MM.1S (cell line): ENCODE results near the gene DMRTB1.

ENCODE experiments used
- EZH2 ChIP-seq: fragments of 300-600 bp; sonication (generic); optimal IDR thresholded peaks from 2 replicates; pipeline ENCODE3; 2017; ENCODE audit warnings: low read depth, mild to moderate bottlenecking, antibody characterized with exemption, low read length, mixed read lengths
- EZH2phosphoT487 ChIP-seq: fragments of 300-600 bp; sonication (generic); IDR thresholded peaks from 2 replicates; pipeline ENCODE4 v1.6.1; 2018; ENCODE audit warnings: antibody characterized with exemption, low read length
- TF ChIP-seq, protein P1 (sequence below): fragments of 300-600 bp; sonication (generic); IDR thresholded peaks from 2 replicates; pipeline ENCODE4 v1.5.1; 2016; ENCODE audit warnings: antibody characterized with exemption, low read length, mixed read lengths

- TF ChIP-seq, protein P1, sequence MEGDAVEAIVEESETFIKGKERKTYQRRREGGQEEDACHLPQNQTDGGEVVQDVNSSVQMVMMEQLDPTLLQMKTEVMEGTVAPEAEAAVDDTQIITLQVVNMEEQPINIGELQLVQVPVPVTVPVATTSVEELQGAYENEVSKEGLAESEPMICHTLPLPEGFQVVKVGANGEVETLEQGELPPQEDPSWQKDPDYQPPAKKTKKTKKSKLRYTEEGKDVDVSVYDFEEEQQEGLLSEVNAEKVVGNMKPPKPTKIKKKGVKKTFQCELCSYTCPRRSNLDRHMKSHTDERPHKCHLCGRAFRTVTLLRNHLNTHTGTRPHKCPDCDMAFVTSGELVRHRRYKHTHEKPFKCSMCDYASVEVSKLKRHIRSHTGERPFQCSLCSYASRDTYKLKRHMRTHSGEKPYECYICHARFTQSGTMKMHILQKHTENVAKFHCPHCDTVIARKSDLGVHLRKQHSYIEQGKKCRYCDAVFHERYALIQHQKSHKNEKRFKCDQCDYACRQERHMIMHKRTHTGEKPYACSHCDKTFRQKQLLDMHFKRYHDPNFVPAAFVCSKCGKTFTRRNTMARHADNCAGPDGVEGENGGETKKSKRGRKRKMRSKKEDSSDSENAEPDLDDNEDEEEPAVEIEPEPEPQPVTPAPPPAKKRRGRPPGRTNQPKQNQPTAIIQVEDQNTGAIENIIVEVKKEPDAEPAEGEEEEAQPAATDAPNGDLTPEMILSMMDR = no peak
- TF ChIP-seq EZH2 (no peak), EZH2phosphoT487 (no peak)
Observed at GRCh38 chr1:53509775-53510174, 50.6 kb downstream of the DMRTB1 start.
